ENCODE results near the gene HIGD1B.

GRCh38 chr17:44865231-44865660 is 17.6 kb downstream of the HIGD1B start:
- TF ChIP-seq POLR2A (IDR thresholded peaks at IDR 0.05; ENCODE audit: low read depth, low read length) (no peak), TAF1 (IDR thresholded peaks at IDR 0.05; ENCODE audit: borderline replicate concordance, low read depth, low read length) (no peak), POLR2AphosphoS5 (IDR thresholded peaks at IDR 0.05; ENCODE audit: low read depth, low read length) (no peak)
